Astrocyte of the spinal cord (primary cell): ENCODE data around the gene EGLN3.

Experiments
- DNase-seq: peaks from one replicate; pipeline ENCODE4 v3.0.0; 2011; ENCODE audit warnings: low read depth, low spot score
- H3K4me3 ChIP-seq: 2 replicates; pipeline ENCODE4 v1.5.1; 2011; ENCODE audit warnings: low read depth, mild to moderate bottlenecking, low read length, moderate library complexity
- CTCF ChIP-seq: IDR thresholded peaks from 2 replicates; pipeline ENCODE4 v1.5.1; 2012; ENCODE audit warnings: low read depth, mild to moderate bottlenecking, low read length, inconsistent platforms
- in situ Hi-C: cut with HindIII; loops from 2 replicates; pipeline ENCODE4 v1.10.0; 2017; ENCODE audit warnings: low sequenced_read_pairs

The EGLN3 gene

GRCh38 chr14:33956640-33957039, 5.8 kb upstream of the EGLN3 start:
- H3K4me3 ChIP-seq = no peak overlapping the region
- in situ Hi-C loops = no loop called here
- TF ChIP-seq CTCF = no peak
- DNase-seq = no peak

DNA sequence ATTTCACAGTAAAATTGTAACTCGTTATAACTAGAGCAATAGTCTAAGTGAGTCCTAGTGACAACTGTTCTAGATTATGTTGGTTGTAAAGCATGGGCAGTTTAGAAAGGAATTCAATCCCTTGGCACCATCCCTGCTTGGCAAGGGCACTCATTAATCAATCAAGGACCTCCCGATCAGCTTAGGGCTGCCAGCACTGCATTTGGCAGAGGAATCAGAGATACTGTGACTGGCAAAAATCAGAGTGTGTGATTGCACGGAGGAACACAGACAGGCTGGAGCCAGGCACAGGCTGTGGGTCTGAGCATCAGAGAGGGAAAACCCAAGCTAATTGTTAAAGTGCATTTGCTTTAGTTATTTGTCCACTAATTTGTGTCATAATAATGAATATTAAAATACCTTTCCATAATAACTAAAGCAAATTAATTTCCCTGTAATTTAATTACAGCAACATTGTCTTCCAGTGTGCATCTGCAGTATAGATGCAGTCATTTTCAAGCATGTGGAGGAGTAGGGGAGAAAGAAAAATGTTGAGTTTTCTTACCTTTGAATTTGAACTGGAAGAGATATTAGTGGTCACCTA, 3.2 kb upstream of the EGLN3 start:
- in situ Hi-C loops = no loop called here
- no peak overlapping the region for H3K4me3 ChIP-seq
- no peak for DNase-seq
- TF ChIP-seq CTCF = no peak

GRCh38 chr14:33952541-33952940, 1.7 kb upstream of the EGLN3 start:
- in situ Hi-C loops = no loop called here
- no peak overlapping the region for H3K4me3 ChIP-seq
- TF ChIP-seq CTCF = no peak
- DNase-seq = no peak

- TF ChIP-seq CTCF = no peak
- in situ Hi-C loops = no loop called here
- H3K4me3 ChIP-seq = peak overlapping the region; percentile 62
- no peak for DNase-seq
Measured at GRCh38 chr14:33951183-33951840, 438 bp upstream of the EGLN3 start.

DNA sequence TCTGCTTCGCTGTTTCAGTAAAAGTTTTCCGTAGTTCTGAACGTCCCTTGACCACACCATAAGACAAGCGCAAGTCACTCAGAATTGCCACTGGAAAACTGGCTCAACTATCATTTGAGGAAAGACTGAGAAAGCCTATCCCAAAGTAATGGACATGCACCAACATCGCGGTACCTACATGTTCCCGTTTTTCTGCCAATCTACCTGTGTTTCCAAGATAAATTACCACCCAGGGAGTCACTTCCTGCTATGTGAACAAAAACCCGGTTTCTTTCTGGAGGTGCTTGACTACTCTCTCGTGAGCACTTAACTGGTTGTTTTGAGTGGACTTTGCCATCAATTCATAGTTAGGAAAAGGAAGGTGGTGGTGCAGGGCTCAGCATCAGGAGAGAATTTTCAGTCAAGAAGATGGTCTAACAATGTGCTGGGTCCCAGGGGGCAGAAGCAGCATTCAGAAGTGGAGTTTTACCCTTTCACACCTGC, 1.4 kb downstream of the EGLN3 start:
- H3K4me3 ChIP-seq = no peak overlapping the region

DNA sequence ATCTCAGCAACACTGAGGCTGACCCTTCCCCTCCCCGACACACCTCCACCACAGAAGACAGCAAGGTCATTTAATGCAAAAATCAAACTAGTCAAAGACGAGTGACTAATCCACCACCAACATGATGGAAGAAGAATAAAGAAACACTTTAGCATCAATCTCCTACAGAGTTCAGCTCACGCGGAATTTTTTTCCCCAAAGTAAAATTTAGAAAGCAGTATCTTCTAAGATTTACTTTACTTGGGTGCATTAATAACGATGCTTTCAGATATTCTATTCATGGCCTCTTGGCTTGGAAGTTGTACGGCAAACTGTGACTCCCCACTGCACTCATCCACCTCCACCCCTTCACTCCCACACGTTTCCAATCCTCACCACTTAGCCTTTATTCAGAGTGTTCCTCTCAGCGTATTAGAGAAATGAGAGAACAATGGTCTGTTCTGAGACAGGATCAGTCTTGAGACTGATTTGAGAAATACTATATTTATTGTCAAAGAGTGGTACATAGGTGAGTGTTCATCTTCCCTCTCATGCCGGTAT, 1.9 kb downstream of the EGLN3 start:
- H3K4me3 ChIP-seq = no peak overlapping the region
- in situ Hi-C loops = no loop called here
- no peak for TF ChIP-seq CTCF
- no peak for DNase-seq

More for the DNA sequence above, 1.4 kb downstream of the EGLN3 start:
- in situ Hi-C loops = no loop called here
- no peak for TF ChIP-seq CTCF
- no peak for DNase-seq
